Measurements from ENCODE around the gene NUDT7.
A peak's percentile ranks its signal among the peaks of the same experiment; 100 is the strongest.

DNA sequence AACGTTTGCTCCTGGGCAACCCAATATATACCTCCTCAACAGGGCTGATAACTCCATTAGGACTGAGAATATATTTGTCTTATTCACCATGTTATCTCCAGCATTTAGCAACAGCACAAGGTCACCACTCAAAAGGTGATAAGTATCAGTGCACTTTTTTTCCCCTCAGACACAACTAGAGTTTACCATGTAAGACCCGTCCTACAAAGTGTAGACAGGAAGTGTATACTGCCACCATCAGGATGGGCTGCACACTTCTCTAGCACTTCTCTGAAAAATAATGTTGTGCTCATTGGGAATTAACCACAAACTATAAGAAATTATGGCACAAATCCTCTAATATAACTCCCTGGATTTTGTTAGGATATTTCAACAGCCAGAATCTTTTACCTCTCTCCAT is 60.4 kb downstream of the NUDT7 start:
- TF ChIP-seq, protein P1, sequence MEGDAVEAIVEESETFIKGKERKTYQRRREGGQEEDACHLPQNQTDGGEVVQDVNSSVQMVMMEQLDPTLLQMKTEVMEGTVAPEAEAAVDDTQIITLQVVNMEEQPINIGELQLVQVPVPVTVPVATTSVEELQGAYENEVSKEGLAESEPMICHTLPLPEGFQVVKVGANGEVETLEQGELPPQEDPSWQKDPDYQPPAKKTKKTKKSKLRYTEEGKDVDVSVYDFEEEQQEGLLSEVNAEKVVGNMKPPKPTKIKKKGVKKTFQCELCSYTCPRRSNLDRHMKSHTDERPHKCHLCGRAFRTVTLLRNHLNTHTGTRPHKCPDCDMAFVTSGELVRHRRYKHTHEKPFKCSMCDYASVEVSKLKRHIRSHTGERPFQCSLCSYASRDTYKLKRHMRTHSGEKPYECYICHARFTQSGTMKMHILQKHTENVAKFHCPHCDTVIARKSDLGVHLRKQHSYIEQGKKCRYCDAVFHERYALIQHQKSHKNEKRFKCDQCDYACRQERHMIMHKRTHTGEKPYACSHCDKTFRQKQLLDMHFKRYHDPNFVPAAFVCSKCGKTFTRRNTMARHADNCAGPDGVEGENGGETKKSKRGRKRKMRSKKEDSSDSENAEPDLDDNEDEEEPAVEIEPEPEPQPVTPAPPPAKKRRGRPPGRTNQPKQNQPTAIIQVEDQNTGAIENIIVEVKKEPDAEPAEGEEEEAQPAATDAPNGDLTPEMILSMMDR (IDR thresholded peaks at IDR 0.05), result peak; percentile 10 to 44 (median 31)
- no peak for TF ChIP-seq POLR2A (IDR thresholded peaks at IDR 0.05)
- no peak for TF ChIP-seq POLR2AphosphoS5 (IDR thresholded peaks at IDR 0.05)
